PC-9 (cell line): ENCODE measurements around the gene WDCP. TPM values are rescaled to one million over a fixed set of nuclear protein-coding genes. Genes with fewer than 3 reads are reported as not detected.

Experiments used
- BruUV-seq: library from RNA; stranded (reverse); fragments of 400-500 nt; replicated peaks from 2 replicates; lab custom pipeline; 2021; lab: Mats Ljungman, UMichigan
- CTCF ChIA-PET: fragments of 300-600 bp; sonication (Branson Sonifier 250); formaldehyde crosslinking; loops from one replicate; lab custom pipeline; 2022; ENCODE audit warnings: antibody characterized with exemption; lab: Charles Lee
- POLR2A ChIA-PET: fragments of 300-600 bp; sonication (Branson Sonifier 250); formaldehyde crosslinking; loops from one replicate; lab custom pipeline; 2022; ENCODE audit warnings: antibody characterized with exemption; ENCODE audit not compliant: unreplicated experiment; lab: Charles Lee
- DNase-seq, 2 experiments: peaks; one replicate each; pipeline versions ENCODE4 v3.0.0 to v3.0.0-alpha.2; 2015 to 2022; ENCODE audit warnings: mixed read lengths in 1 of 2
- H2AFZ ChIP-seq: fragments of 200-600 bp; sonication (generic); 2 replicates; pipeline ENCODE4 v1.8.1; 2017; ENCODE audit warnings: antibody characterized with exemption
- H3F3A ChIP-seq: fragments of 200-600 bp; sonication (generic); 2 replicates; pipeline ENCODE4 v1.8.1; 2017; ENCODE audit warnings: antibody characterized with exemption, mild to moderate bottlenecking, low read depth; ENCODE audit not compliant: insufficient read depth
- H3K27ac ChIP-seq: fragments of 200-600 bp; sonication (generic); 2 replicates; pipeline ENCODE4 v1.6.1; 2016; ENCODE audit warnings: mixed run types
- H3K27me3 ChIP-seq: fragments of 200-600 bp; sonication (generic); 2 replicates; pipeline ENCODE4 v1.6.1; 2016; ENCODE audit warnings: low read depth, mixed run types; ENCODE audit not compliant: insufficient read depth
- H3K36me3 ChIP-seq: fragments of 200-600 bp; sonication (generic); 2 replicates; pipeline ENCODE4 v1.6.1; 2016; ENCODE audit warnings: low read depth, mixed run types
- H3K4me1 ChIP-seq: fragments of 200-600 bp; sonication (generic); replicated peaks from 2 replicates; pipeline ENCODE4 v1.6.1; 2016; ENCODE audit warnings: mixed run types; ENCODE audit not compliant: insufficient read depth
- H3K4me2 ChIP-seq: fragments of 200-600 bp; sonication (generic); 2 replicates; pipeline ENCODE4 v1.6.1; 2017; ENCODE audit warnings: mixed run types
- H3K4me3 ChIP-seq: fragments of 200-600 bp; sonication (generic); 2 replicates; pipeline ENCODE4 v1.6.1; 2016; ENCODE audit warnings: mixed run types
- H3K79me2 ChIP-seq: fragments of 200-600 bp; sonication (generic); 2 replicates; pipeline ENCODE4 v1.6.1; 2017; ENCODE audit warnings: low read depth, mixed run types
- H3K9me2 ChIP-seq: fragments of 200-600 bp; sonication (generic); 2 replicates; pipeline ENCODE4 v1.8.1; 2017; ENCODE audit warnings: mild to moderate bottlenecking; ENCODE audit not compliant: insufficient read depth
- H3K9me3 ChIP-seq: fragments of 200-600 bp; sonication (generic); 2 replicates; pipeline ENCODE4 v1.8.1; 2016; ENCODE audit warnings: low read depth; ENCODE audit not compliant: insufficient read depth
- H4K20me1 ChIP-seq: fragments of 200-600 bp; sonication (generic); 2 replicates; pipeline ENCODE4 v1.8.1; 2017; ENCODE audit not compliant: insufficient read depth
- CTCF ChIP-seq: fragments of 200-600 bp; sonication (generic); conservative IDR thresholded peaks from 2 replicates; pipeline ENCODE4 v1.6.1; 2017; ENCODE audit warnings: mixed run types, antibody characterized with exemption, mild to moderate bottlenecking, moderate library complexity
- EZH2 ChIP-seq: fragments of 200-600 bp; sonication (generic); IDR thresholded peaks from 2 replicates; pipeline ENCODE4 v1.8.0; 2017; ENCODE audit warnings: antibody characterized with exemption, low read depth
- intact Hi-C: fragments of 100-400 bp; cut with micrococcal nuclease; formaldehyde crosslinking; loops from one replicate; pipeline ENCODE4 v1.10.0; 2022; ENCODE audit not compliant: unreplicated experiment
- total RNA-seq: library from RNA; stranded (reverse); gene quantifications from 2 replicates; pipeline ENCODE4 v1.2.3, GENCODE V29; 2021

WDCP gene
- total RNA-seq, 1 experiment from 2014 or later: 13.5 TPM

GRCh38 chr2:24038786-24039499 lies 8.2 kb downstream of the WDCP start:
- no peaks in the 10 kb centered on the region for H3K9me2 ChIP-seq
- no peaks in the 10 kb centered on the region for H3K79me2 ChIP-seq
- TF ChIP-seq CTCF: no peak
- TF ChIP-seq EZH2: no peak
- BruUV-seq: no TSS peak
- H3K4me2 ChIP-seq: no peak overlapping the region
- intact Hi-C loops: no loop called here
- no peaks in the 10 kb centered on the region for H4K20me1 ChIP-seq
- no peaks in the 10 kb centered on the region for H3F3A ChIP-seq
- H2AFZ ChIP-seq: no peak overlapping the region
- no peaks in the 10 kb centered on the region for H3K4me1 ChIP-seq
- no peak overlapping the region for H3K4me3 ChIP-seq
- ChIA-PET POLR2A (no interaction called here), CTCF (no interaction called here)
- no peak overlapping the region for H3K27ac ChIP-seq
- no peak for DNase-seq
- H3K9me3 ChIP-seq: no peaks in the 10 kb centered on the region
- no peaks in the 10 kb centered on the region for H3K27me3 ChIP-seq
- H3K36me3 ChIP-seq: no peaks in the 10 kb centered on the region

GRCh38 chr2:24026233-24026632 lies 21.0 kb downstream of the WDCP start:
- H3K4me2 ChIP-seq: no peak overlapping the region
- no peaks in the 10 kb centered on the region for H4K20me1 ChIP-seq
- no peak overlapping the region for H3K4me3 ChIP-seq
- DNase-seq: no peak
- CTCF ChIA-PET: no interaction called here
- peaks cover 13% of the 10 kb centered on the region; the same call in 1 of the 2 replicates for H3F3A ChIP-seq
- peaks cover 7% of the 10 kb centered on the region for H3K4me1 ChIP-seq
- no peaks in the 10 kb centered on the region for H3K9me2 ChIP-seq
- TF ChIP-seq EZH2 (no peak), CTCF (no peak)
- H3K27me3 ChIP-seq: no peaks in the 10 kb centered on the region
- BruUV-seq: no TSS peak
- no peaks in the 10 kb centered on the region for H3K79me2 ChIP-seq
- no peaks in the 10 kb centered on the region for H3K36me3 ChIP-seq
- H2AFZ ChIP-seq: no peak overlapping the region
- intact Hi-C loops: no loop called here
- POLR2A ChIA-PET: no interaction called here
- no peak overlapping the region for H3K27ac ChIP-seq
- H3K9me3 ChIP-seq: no peaks in the 10 kb centered on the region

- Histone ChIP-seq H3K9me2 (no peaks in the 10 kb centered on the region), H3K9me3 (no peaks in the 10 kb centered on the region), H3K4me3 (no peak overlapping the region), H3K27me3 (no peaks in the 10 kb centered on the region), H4K20me1 (no peaks in the 10 kb centered on the region), H3K27ac (no peak overlapping the region), H3K4me1 (peaks cover 18% of the 10 kb centered on the region), H3K4me2 (no peak overlapping the region), H3K79me2 (no peaks in the 10 kb centered on the region), H3K36me3 (no peaks in the 10 kb centered on the region), H2AFZ (no peak overlapping the region), H3F3A (peaks cover 23% of the 10 kb centered on the region; the same call in 1 of the 2 replicates)
- TF ChIP-seq EZH2 (no peak), CTCF (no peak)
- no peak for DNase-seq
- intact Hi-C loops: no loop called here
- ChIA-PET POLR2A (no interaction called here), CTCF (no interaction called here)
- no TSS peak for BruUV-seq
These were observed 22.1 kb downstream of the WDCP start for GRCh38 chr2:24024996-24025663.
